ENCODE data around the gene C9orf85.

- TF ChIP-seq CTCF (IDR thresholded peaks at IDR 0.05) (no peak), POLR2A (IDR thresholded peaks at IDR 0.05) (no peak), EP300 (IDR thresholded peaks at IDR 0.05) (no peak)
Observed at GRCh38 chr9:71987471-71988371, 76.3 kb downstream of the C9orf85 start.
